K562 (cell line): ENCODE measurements around the gene TOMM40L. TPM values are rescaled to one million over a fixed set of nuclear protein-coding genes. Genes with fewer than 3 reads are reported as not detected.

Experiments
- ASH1L ChIP-seq: fragments of 450-650 bp; IDR thresholded peaks from 2 replicates; pipeline ENCODE4 v1.6.1; 2018; ENCODE audit warnings: borderline replicate concordance, mild to moderate bottlenecking, low read depth; ENCODE audit not compliant: partially characterized antibody
- BDP1 ChIP-seq: IDR thresholded peaks from 3 replicates; pipeline ENCODE4 v1.6.1; 2011; ENCODE audit not compliant: insufficient read length, insufficient read depth
- BRF1 ChIP-seq: IDR thresholded peaks from 3 replicates; pipeline ENCODE4 v1.6.1; 2011; ENCODE audit warnings: borderline replicate concordance, mild to moderate bottlenecking; ENCODE audit not compliant: insufficient read length; ENCODE audit errors: extremely low read depth
- DDX20 ChIP-seq: fragments of 450-650 bp; IDR thresholded peaks from 2 replicates; pipeline ENCODE4 v1.6.1; 2016; ENCODE audit warnings: missing genetic modification characterization, low read depth, mild to moderate bottlenecking, missing compliant biosample characterization, moderate library complexity
- EGR1 ChIP-seq: fragments of 450-650 bp; conservative IDR thresholded peaks from 2 replicates; pipeline ENCODE4 v1.6.1; 2017; ENCODE audit warnings: mild to moderate bottlenecking
- ETV6 ChIP-seq, 3 experiments: fragments of 150-350 bp in 1 of 3; sonication (generic) in 1 of 3; formaldehyde crosslinking in 1 of 3; IDR thresholded peaks; 2 replicates each; pipeline versions ENCODE4 v1.6.1 to v1.8.0; 2014 to 2022; ENCODE audit warnings: borderline replicate concordance in 2 of 3, low read depth in 2 of 3, antibody characterized with exemption in 1 of 3, low read length in 1 of 3, mild to moderate bottlenecking in 1 of 3, missing genetic modification reagents in 1 of 3
- FOSL1 ChIP-seq: fragments of 200-800 bp; sonication (Bioruptor generic); conservative IDR thresholded peaks from 2 replicates; pipeline ENCODE4 v1.6.1; 2016; ENCODE audit warnings: missing genetic modification characterization, missing compliant biosample characterization
- HOXB6 ChIP-seq: fragments of 250-450 bp; sonication (Bioruptor Pico); IDR thresholded peaks from 2 replicates; pipeline ENCODE4 v1.5.1; 2022; ENCODE audit warnings: mild to moderate bottlenecking, borderline replicate concordance
- JUND ChIP-seq, 2 experiments: IDR thresholded peaks; 2 replicates in 1 of 2; 3 replicates in 1 of 2; pipeline ENCODE4 v1.6.1; 2011; ENCODE audit warnings: borderline replicate concordance in 2 of 2, low read depth in 2 of 2, low read length in 2 of 2, improper control_type of control experiment in 1 of 2, missing biosample characterization in 1 of 2, missing genetic modification characterization in 1 of 2, missing genetic modification reagents in 1 of 2
- KLF10 ChIP-seq: fragments of 250-450 bp; sonication (Bioruptor Pico); IDR thresholded peaks from 2 replicates; pipeline ENCODE4 v1.6.1; 2021; ENCODE audit warnings: matching md5 sums
- MAZ ChIP-seq, 2 experiments: fragments of 450-650 bp in 1 of 2; sonication (generic) in 1 of 2; formaldehyde crosslinking; IDR thresholded peaks in 1 of 2; conservative IDR thresholded peaks in 1 of 2; 2 replicates each; pipeline versions ENCODE4 v1.4.0 to v1.5.0; 2020; ENCODE audit warnings: mild to moderate bottlenecking in 1 of 2, missing genetic modification reagents in 1 of 2
- MTA3 ChIP-seq: fragments of 450-650 bp; formaldehyde crosslinking; IDR thresholded peaks from 2 replicates; pipeline ENCODE4 v1.6.1; 2017; ENCODE audit warnings: mild to moderate bottlenecking, borderline replicate concordance
- MYNN ChIP-seq, 2 experiments: sonication (generic); formaldehyde crosslinking in 1 of 2; IDR thresholded peaks; 2 replicates each; pipeline versions ENCODE4 v1.5.0 to v1.6.1; 2016 to 2020; ENCODE audit warnings: antibody characterized with exemption in 1 of 2, missing genetic modification reagents in 1 of 2
- NCOA6 ChIP-seq: fragments of 450-650 bp; IDR thresholded peaks from 2 replicates; pipeline ENCODE4 v1.6.1; 2017; ENCODE audit warnings: mild to moderate bottlenecking
- OTX1 ChIP-seq: fragments of 450-650 bp; formaldehyde crosslinking; IDR thresholded peaks from 2 replicates; pipeline ENCODE4 v1.4.0; 2022; ENCODE audit warnings: mild to moderate bottlenecking
- PHB ChIP-seq: fragments of 250-450 bp; sonication (Bioruptor Pico); IDR thresholded peaks from 2 replicates; pipeline ENCODE4 v1.5.0; 2021
- PTBP1 ChIP-seq: fragments of 200-400 bp; formaldehyde crosslinking; IDR thresholded peaks from 2 replicates; pipeline ENCODE4 v1.6.1; 2017; ENCODE audit warnings: low read depth, low read length
- SLC30A9 ChIP-seq: fragments of 250-450 bp; sonication (Bioruptor Pico); IDR thresholded peaks from 2 replicates; pipeline ENCODE4 v1.8.0; 2022; ENCODE audit warnings: mild to moderate bottlenecking, moderate library complexity
- SMAD2 ChIP-seq: fragments of 150-350 bp; IDR thresholded peaks from 2 replicates; pipeline ENCODE4 v1.6.1; 2014; ENCODE audit warnings: low read depth, mild to moderate bottlenecking, low read length
- TBL1XR1 ChIP-seq, 2 experiments: IDR thresholded peaks; 2 replicates each; pipeline ENCODE4 v1.6.1; 2012; ENCODE audit warnings: improper control_type of control experiment in 2 of 2, low read length in 2 of 2, mild to moderate bottlenecking in 1 of 2
- TSC22D4 ChIP-seq: fragments of 450-650 bp; IDR thresholded peaks from 2 replicates; pipeline ENCODE4 v1.6.1; 2016; ENCODE audit warnings: missing genetic modification characterization, missing biosample characterization, control low read depth
- ZFP30 ChIP-seq: fragments of 250-450 bp; sonication (Bioruptor Pico); IDR thresholded peaks from 2 replicates; pipeline ENCODE4 v1.8.0; 2022; ENCODE audit warnings: moderate library complexity, mild to moderate bottlenecking, inconsistent platforms, borderline replicate concordance
- ZNF354B ChIP-seq: fragments of 250-450 bp; sonication (Bioruptor Pico); IDR thresholded peaks from 2 replicates; pipeline ENCODE4 v1.4.0; 2020
- polyA plus RNA-seq, 8 experiments: library from polyadenylated mRNA; depleted of rRNA in 4 of 8; stranded (reverse) in 5 of 8; unstranded in 3 of 8; fragments of >200 nt; fragmentation: Nextera tagmentation in 2 of 8; fragmentation: Illumina TruSeq in 1 of 8; extraction: Ambion mirVana in 2 of 8; extraction: Trizol in 1 of 8; gene quantifications; 2 replicates each; pipeline versions ENCODE4 v1.2.1 to v1.2.3, GENCODE V29; 2011 to 2014; ENCODE audit warnings: inconsistent platforms in 1 of 8, missing spikeins in 1 of 8
- total RNA-seq, 7 experiments: library from RNA; depleted of rRNA in 6 of 7; stranded (reverse); fragments of >200 nt in 6 of 7; fragmentation: Illumina TruSeq in 2 of 7; extraction: Trizol in 2 of 7; gene quantifications; 2 replicates each; pipeline versions ENCODE4 v1.2.1 to v1.2.3, GENCODE V29; 2011 to 2021; ENCODE audit warnings: low replicate concordance in 1 of 7
- TF ChIP-seq, protein P1 (sequence below): fragments of 450-650 bp; conservative IDR thresholded peaks from 2 replicates; pipeline ENCODE4 v1.6.1; 2016; ENCODE audit warnings: missing genetic modification characterization, low read depth, mild to moderate bottlenecking, control low read depth, missing compliant biosample characterization
- TF ChIP-seq, protein P2 (sequence below): fragments of 250-450 bp; sonication (Bioruptor Pico); IDR thresholded peaks from 2 replicates; pipeline ENCODE4 v1.9.0; 2021; ENCODE audit warnings: mild to moderate bottlenecking, inconsistent platforms

Gene TOMM40L
- total and polyA plus RNA-seq, 9 of the 15 experiments (the other 6 are each of a cell fraction or from before 2014, with no cell fraction given), result 9.6 to 33.6 (median 25.2) TPM

DNA sequence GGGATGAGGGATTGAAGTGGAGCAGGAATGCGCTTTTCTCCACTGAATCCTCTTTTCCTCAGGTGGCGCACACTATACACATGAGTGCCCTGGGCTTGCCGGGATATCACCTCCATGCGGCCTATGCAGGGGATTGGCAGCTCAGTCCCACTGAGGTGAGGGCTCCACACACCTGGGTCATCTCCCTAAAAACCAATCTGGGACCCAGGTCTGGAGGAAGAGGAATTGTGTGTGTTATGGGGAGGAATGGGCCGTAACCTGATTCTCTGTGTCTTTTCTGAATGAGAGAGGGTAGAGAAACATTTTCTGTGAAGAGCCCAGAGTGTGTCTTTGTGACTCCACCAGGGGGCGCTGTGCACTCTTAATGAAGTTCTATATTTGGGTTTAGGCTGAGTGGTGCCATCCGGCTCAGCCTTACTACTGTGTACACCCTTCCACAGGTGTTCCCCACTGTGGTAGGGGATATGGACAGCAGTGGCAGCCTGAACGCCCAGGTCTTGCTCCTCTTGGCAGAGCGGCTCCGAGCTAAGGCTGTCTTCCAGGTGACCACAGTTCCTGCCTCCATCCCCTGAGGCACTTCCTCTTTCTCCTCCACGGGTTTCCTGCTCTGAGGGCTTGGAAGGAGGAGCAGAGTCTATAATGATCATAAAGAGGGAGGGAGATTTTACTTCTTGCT lies 1.5 kb downstream of the TOMM40L start (continued):
- TF ChIP-seq ZNF354B (CRISPR knock-in tag) (no peak), EGR1 (no peak), DDX20 (no peak), MTA3 (no peak), PTBP1 (no peak), MAZ (CRISPR knock-in tag; conservative IDR thresholded peaks at IDR 0.05 in 1 of 2, IDR thresholded peaks at IDR 0.05 in 1 of 2) (peak; percentile 21 to 58; a peak in 2 of 4 replicates), BDP1 (no peak), SMAD2 (no peak), HOXB6 (no peak), OTX1 (CRISPR knock-in tag) (no peak), MYNN (IDR thresholded peaks at IDR 0.05) (no peak), MYNN (CRISPR knock-in tag; IDR thresholded peaks at IDR 0.05) (no peak), JUND (IDR thresholded peaks at IDR 0.05; ENCODE audit: borderline replicate concordance, low read depth, low read length) (no peak; the same call in 1 of the 2 replicates), JUND (tag; IDR thresholded peaks at IDR 0.05; ENCODE audit: borderline replicate concordance, low read depth, low read length) (peak; percentile 22; the same call in 1 of the 3 replicates), NCOA6 (no peak), KLF10 (no peak), PHB (no peak), SLC30A9 (CRISPR knock-in tag) (no peak), TSC22D4 (tag) (no peak), ETV6 (IDR thresholded peaks at IDR 0.05; ENCODE audit: borderline replicate concordance in 1 of 2, low read depth in 2 of 2, low read length in 1 of 2) (0 out of 4 replicates have a peak, but pooled peaks of 1 of the 2 experiments have one; percentile 47), ETV6 (CRISPR knock-in tag; IDR thresholded peaks at IDR 0.05; ENCODE audit: borderline replicate concordance) (no peak), BRF1 (no peak), ZFP30 (CRISPR knock-in tag) (no peak), FOSL1 (no peak), ASH1L (no peak), TBL1XR1 (IDR thresholded peaks at IDR 0.05; ENCODE audit: low read length in 2 of 2) (no peak)
- TF ChIP-seq, protein P1, sequence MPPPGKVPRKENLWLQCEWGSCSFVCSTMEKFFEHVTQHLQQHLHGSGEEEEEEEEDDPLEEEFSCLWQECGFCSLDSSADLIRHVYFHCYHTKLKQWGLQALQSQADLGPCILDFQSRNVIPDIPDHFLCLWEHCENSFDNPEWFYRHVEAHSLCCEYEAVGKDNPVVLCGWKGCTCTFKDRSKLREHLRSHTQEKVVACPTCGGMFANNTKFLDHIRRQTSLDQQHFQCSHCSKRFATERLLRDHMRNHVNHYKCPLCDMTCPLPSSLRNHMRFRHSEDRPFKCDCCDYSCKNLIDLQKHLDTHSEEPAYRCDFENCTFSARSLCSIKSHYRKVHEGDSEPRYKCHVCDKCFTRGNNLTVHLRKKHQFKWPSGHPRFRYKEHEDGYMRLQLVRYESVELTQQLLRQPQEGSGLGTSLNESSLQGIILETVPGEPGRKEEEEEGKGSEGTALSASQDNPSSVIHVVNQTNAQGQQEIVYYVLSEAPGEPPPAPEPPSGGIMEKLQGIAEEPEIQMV (tag), result no peak
- TF ChIP-seq, protein P2, sequence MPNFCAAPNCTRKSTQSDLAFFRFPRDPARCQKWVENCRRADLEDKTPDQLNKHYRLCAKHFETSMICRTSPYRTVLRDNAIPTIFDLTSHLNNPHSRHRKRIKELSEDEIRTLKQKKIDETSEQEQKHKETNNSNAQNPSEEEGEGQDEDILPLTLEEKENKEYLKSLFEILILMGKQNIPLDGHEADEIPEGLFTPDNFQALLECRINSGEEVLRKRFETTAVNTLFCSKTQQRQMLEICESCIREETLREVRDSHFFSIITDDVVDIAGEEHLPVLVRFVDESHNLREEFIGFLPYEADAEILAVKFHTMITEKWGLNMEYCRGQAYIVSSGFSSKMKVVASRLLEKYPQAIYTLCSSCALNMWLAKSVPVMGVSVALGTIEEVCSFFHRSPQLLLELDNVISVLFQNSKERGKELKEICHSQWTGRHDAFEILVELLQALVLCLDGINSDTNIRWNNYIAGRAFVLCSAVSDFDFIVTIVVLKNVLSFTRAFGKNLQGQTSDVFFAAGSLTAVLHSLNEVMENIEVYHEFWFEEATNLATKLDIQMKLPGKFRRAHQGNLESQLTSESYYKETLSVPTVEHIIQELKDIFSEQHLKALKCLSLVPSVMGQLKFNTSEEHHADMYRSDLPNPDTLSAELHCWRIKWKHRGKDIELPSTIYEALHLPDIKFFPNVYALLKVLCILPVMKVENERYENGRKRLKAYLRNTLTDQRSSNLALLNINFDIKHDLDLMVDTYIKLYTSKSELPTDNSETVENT, result no peak
